Lower lobe of right lung (tissue), 2 donors: ENCODE data around the gene ABCA1. TPM values are rescaled to one million over a fixed set of nuclear protein-coding genes. Genes with fewer than 3 reads are reported as not detected.

Source experiments
- ATAC-seq, 2 donors: fragments of 200-7000 bp; cut with Tn5 transposase; one replicate each; pipeline ENCODE4 v1.9.1; 2020 to 2022; ENCODE audit warnings: mild to moderate bottlenecking in 2 of 2, moderate library complexity in 2 of 2
- DNase-seq: peaks from one replicate; pipeline ENCODE4 v3.0.0-alpha.2; 2020
- H3K27ac ChIP-seq: fragments of 200-600 bp; one replicate; pipeline ENCODE4 v1.8.0; 2022
- H3K27me3 ChIP-seq: fragments of 200-600 bp; one replicate; pipeline ENCODE4 v1.8.0; 2022; ENCODE audit warnings: low read depth
- H3K36me3 ChIP-seq: fragments of 200-600 bp; one replicate; pipeline ENCODE4 v1.8.0; 2022; ENCODE audit warnings: mild to moderate bottlenecking
- H3K4me1 ChIP-seq: fragments of 200-600 bp; one replicate; pipeline ENCODE4 v1.8.0; 2022
- H3K4me3 ChIP-seq: fragments of 200-600 bp; one replicate; pipeline ENCODE4 v1.8.0; 2022; ENCODE audit warnings: mild to moderate bottlenecking
- H3K9me3 ChIP-seq: fragments of 200-600 bp; one replicate; pipeline ENCODE4 v1.8.0; 2022
- CTCF ChIP-seq: fragments of 200-600 bp; IDR thresholded peaks from one replicate; pipeline ENCODE4 v1.8.0; 2022; ENCODE audit warnings: antibody characterized with exemption, mild to moderate bottlenecking
- intact Hi-C: fragments of 100-400 bp; cut with DNase I; formaldehyde crosslinking; loops from one replicate; pipeline ENCODE4 v1.11.0; 2022
- total RNA-seq: library from RNA; stranded (reverse); fragmentation: NEBNext Ultra II Directional; extraction: Animal tissue kit (Norgen Biotek cat#: 25700); gene quantifications from one replicate; pipeline ENCODE4 v1.2.1, GENCODE V29; 2021
- donor health status: DM: no; HTN: yes; CAD: no; lungs with severe emphysema.

The ABCA1 gene
- total RNA-seq, 1 donor from 2014 or later, result 46.8 TPM

DNA sequence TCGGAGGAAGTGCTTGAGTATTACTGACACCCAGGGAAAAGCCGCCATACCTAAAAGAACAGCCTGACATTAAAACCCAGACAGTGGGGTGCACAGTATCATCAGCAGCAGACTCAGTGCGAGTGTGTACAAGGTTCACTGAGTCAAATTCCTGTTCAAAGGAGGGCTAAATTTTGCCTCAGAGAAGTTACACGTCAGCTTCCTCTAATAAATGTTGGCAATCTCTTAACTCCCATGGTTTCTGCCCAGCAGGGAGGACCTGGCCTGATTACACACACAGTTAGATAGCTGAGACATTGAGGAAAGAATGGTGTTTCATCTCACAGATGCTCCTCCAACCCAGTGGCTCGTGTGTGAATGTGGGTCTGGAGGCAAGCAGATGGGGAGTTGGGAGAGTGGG, 125.8 kb downstream of the ABCA1 start:
- H3K4me1 ChIP-seq, result no peaks in the 10 kb centered on the region
- DNase-seq (no peak), ATAC-seq (no peak)
- H3K9me3 ChIP-seq, result no peaks in the 10 kb centered on the region
- no peak for TF ChIP-seq CTCF
- intact Hi-C loops, result no loop called here
- H3K36me3 ChIP-seq, result peaks cover 98% of the 10 kb centered on the region
- H3K4me3 ChIP-seq, result no peak overlapping the region
- no peak overlapping the region for H3K27ac ChIP-seq
- H3K27me3 ChIP-seq, result no peaks in the 10 kb centered on the region

DNA sequence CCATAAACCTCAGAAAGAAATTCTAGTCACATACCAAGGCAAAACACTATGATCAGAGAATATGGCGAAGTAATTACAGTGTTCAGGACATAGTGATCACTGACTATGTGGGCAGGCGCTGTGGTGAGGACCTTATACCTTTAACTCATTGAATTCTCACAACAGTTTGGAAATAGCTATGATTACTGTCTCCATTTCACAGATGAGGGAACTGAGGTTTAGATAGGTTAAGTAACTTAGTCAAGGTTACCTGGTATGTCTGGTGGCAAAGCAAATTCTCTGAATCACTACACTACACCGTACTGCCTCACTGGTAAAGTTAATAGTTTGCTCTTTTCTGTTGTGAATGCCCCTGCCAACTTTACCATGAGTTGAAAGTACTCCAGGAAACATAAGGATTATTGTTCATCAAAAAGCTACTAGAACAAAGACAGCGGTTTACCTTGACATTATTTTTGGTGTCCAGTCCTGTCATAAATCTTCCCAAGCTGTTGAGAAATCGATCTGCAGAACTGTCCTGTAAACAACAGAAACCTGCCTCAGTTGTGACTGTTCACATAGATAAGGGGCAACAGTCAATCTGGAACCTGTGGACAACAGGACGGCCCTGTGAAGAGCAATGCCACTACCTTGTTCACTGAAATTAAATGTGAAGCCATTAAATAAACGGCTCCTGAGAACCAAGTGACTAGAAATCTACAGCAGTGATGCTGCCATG, 127.7 kb downstream of the ABCA1 start:
- intact Hi-C loops, result no loop called here
- Histone ChIP-seq H3K9me3 (no peaks in the 10 kb centered on the region), H3K27me3 (no peaks in the 10 kb centered on the region), H3K36me3 (peaks cover 98% of the 10 kb centered on the region), H3K27ac (no peak overlapping the region), H3K4me1 (peaks cover 3% of the 10 kb centered on the region), H3K4me3 (no peak overlapping the region)
- TF ChIP-seq CTCF, result no peak
- ATAC-seq (no peak), DNase-seq (no peak)

- no peaks in the 10 kb centered on the region for H3K9me3 ChIP-seq
- DNase-seq (no peak), ATAC-seq (no peak)
- no peak overlapping the region for H3K27ac ChIP-seq
- H3K36me3 ChIP-seq, result peaks cover 98% of the 10 kb centered on the region
- H3K4me1 ChIP-seq, result peaks cover 7% of the 10 kb centered on the region
- intact Hi-C loops, result no loop called here
- no peak for TF ChIP-seq CTCF
- H3K4me3 ChIP-seq, result no peak overlapping the region
- no peaks in the 10 kb centered on the region for H3K27me3 ChIP-seq
Observed at GRCh38 chr9:104798209-104798995, 129.6 kb downstream of the ABCA1 start.

- no peak overlapping the region for H3K27ac ChIP-seq
- DNase-seq (no peak), ATAC-seq (no peak)
- H3K4me1 ChIP-seq, result peaks cover 7% of the 10 kb centered on the region
- H3K4me3 ChIP-seq, result no peak overlapping the region
- peaks cover 98% of the 10 kb centered on the region for H3K36me3 ChIP-seq
- no peak for TF ChIP-seq CTCF
- H3K9me3 ChIP-seq, result no peaks in the 10 kb centered on the region
- no peaks in the 10 kb centered on the region for H3K27me3 ChIP-seq
- intact Hi-C loops, result no loop called here
Observed at GRCh38 chr9:104795857-104796256, 132.1 kb downstream of the ABCA1 start.

- intact Hi-C loops, result no loop called here
- ATAC-seq (peak; percentile 26 to 56), DNase-seq (no peak)
- Histone ChIP-seq H3K36me3 (peaks cover 98% of the 10 kb centered on the region), H3K27me3 (no peaks in the 10 kb centered on the region), H3K27ac (no peak overlapping the region), H3K4me1 (peaks cover 7% of the 10 kb centered on the region), H3K4me3 (no peak overlapping the region), H3K9me3 (no peaks in the 10 kb centered on the region)
- TF ChIP-seq CTCF, result no peak
Observed at GRCh38 chr9:104795082-104795481, 132.9 kb downstream of the ABCA1 start.
